Measurements from ENCODE around the gene ZNF511. TPM values are rescaled to one million over a fixed set of nuclear protein-coding genes. Genes with fewer than 3 reads are reported as not detected.

ZNF511 gene
- total RNA-seq, 4 donors from 2014 or later = 17.2 to 29.0 (median 25.3) TPM

- TF ChIP-seq CTCF (IDR thresholded peaks at IDR 0.05; ENCODE audit: low read depth) = no peak
These were observed 8.0 kb downstream of the ZNF511 start for GRCh38 chr10:133316732-133317131.

GRCh38 chr10:133318494-133319127, 9.9 kb downstream of the ZNF511 start:
- no peak for TF ChIP-seq CTCF (IDR thresholded peaks at IDR 0.05; ENCODE audit: low read depth)

- TF ChIP-seq CTCF (IDR thresholded peaks at IDR 0.05; ENCODE audit: low read depth) = no peak
These were observed 15.6 kb downstream of the ZNF511 start for GRCh38 chr10:133324198-133324792.

DNA sequence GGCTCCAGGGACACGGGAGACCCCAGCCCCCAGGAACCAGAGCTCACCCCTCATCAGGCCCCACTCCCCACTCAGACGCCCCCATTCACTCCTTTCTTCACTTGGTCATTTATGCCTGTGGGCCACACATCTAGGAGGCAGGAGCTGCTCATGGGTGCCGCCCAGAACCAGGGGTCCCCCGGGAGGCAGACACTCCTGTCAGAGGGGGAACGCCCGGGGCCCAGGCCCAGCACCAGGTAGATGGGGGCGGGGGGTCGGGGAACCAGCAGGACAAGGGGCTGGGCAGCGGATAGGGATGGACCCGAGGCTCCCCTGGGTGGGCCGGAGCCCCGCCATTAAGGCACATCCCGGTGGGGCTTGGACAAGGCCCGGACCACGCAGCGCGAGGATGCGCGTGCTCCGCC, 16.1 kb downstream of the ZNF511 start:
- no peak for TF ChIP-seq CTCF (IDR thresholded peaks at IDR 0.05; ENCODE audit: low read depth)

GRCh38 chr10:133325440-133326222, 16.9 kb downstream of the ZNF511 start:
- no peak for TF ChIP-seq CTCF (IDR thresholded peaks at IDR 0.05; ENCODE audit: low read depth)

- no peak for TF ChIP-seq CTCF (IDR thresholded peaks at IDR 0.05; ENCODE audit: low read depth)
These were observed 17.5 kb downstream of the ZNF511 start for GRCh38 chr10:133326223-133326551.

All from subcutaneous adipose tissue (tissue), 4 donors.